MM.1S (cell line): ENCODE results near the gene UCHL5.

Source experiments
- DNase-seq: peaks from one replicate; pipeline ENCODE4 v3.0.0-alpha.2; 2015
- H2AFZ ChIP-seq: fragments of 300-600 bp; sonication (generic); 2 replicates; pipeline ENCODE4 v1.6.0; 2016; ENCODE audit warnings: antibody characterized with exemption, low read length
- H3F3A ChIP-seq: fragments of 300-600 bp; sonication (generic); 2 replicates; pipeline ENCODE4 v1.6.1; 2016; ENCODE audit warnings: mild to moderate bottlenecking, antibody characterized with exemption, low read length, moderate library complexity, mixed read lengths; ENCODE audit not compliant: insufficient read depth
- H3K27ac ChIP-seq: fragments of 300-600 bp; sonication (generic); 2 replicates; pipeline ENCODE4 v1.5.1; 2016; ENCODE audit warnings: mild to moderate bottlenecking, low read length
- H3K27me3 ChIP-seq: fragments of 300-600 bp; sonication (generic); replicated peaks from 2 replicates; pipeline ENCODE4 v1.6.0; 2016; ENCODE audit warnings: low read length; ENCODE audit not compliant: insufficient read depth
- H3K36me3 ChIP-seq: fragments of 300-600 bp; sonication (generic); replicated peaks from 2 replicates; pipeline ENCODE4 v1.6.1; 2016; ENCODE audit warnings: mild to moderate bottlenecking, low read length, mixed read lengths; ENCODE audit not compliant: insufficient read depth
- H3K4me1 ChIP-seq: fragments of 300-600 bp; sonication (generic); 2 replicates; pipeline ENCODE4 v1.6.1; 2016; ENCODE audit warnings: low read length, mixed read lengths
- H3K4me2 ChIP-seq: fragments of 300-600 bp; sonication (generic); 2 replicates; pipeline ENCODE4 v1.6.0; 2016; ENCODE audit warnings: low read depth, low read length
- H3K4me3 ChIP-seq: fragments of 300-600 bp; sonication (generic); 2 replicates; pipeline ENCODE4 v1.5.1; 2016; ENCODE audit warnings: low read length, mixed read lengths
- H3K79me2 ChIP-seq: fragments of 300-600 bp; sonication (generic); 2 replicates; pipeline ENCODE4 v1.6.1; 2016; ENCODE audit warnings: mixed run types, low read length, mixed read lengths
- H3K9ac ChIP-seq: fragments of 300-600 bp; sonication (generic); 2 replicates; pipeline ENCODE4 v1.6.1; 2016; ENCODE audit warnings: low read length, mixed read lengths
- H3K9me2 ChIP-seq: fragments of 300-600 bp; sonication (generic); replicated peaks from 2 replicates; pipeline ENCODE4 v1.6.1; 2016; ENCODE audit warnings: mild to moderate bottlenecking, low read length, mixed read lengths; ENCODE audit not compliant: insufficient read depth
- H3K9me3 ChIP-seq: fragments of 300-600 bp; sonication (generic); replicated peaks from 2 replicates; pipeline ENCODE4 v1.6.1; 2016; ENCODE audit warnings: mild to moderate bottlenecking, low read length, mixed read lengths; ENCODE audit not compliant: insufficient read depth
- H4K20me1 ChIP-seq: fragments of 300-600 bp; sonication (generic); 2 replicates; pipeline ENCODE4 v1.6.1; 2016; ENCODE audit warnings: mild to moderate bottlenecking, low read length, moderate library complexity, mixed read lengths; ENCODE audit not compliant: insufficient read depth
- EZH2 ChIP-seq: fragments of 300-600 bp; sonication (generic); optimal IDR thresholded peaks from 2 replicates; pipeline ENCODE3; 2017; ENCODE audit warnings: low read depth, mild to moderate bottlenecking, antibody characterized with exemption, low read length, mixed read lengths
- EZH2phosphoT487 ChIP-seq: fragments of 300-600 bp; sonication (generic); IDR thresholded peaks from 2 replicates; pipeline ENCODE4 v1.6.1; 2018; ENCODE audit warnings: antibody characterized with exemption, low read length
- TF ChIP-seq, protein P1 (sequence below): fragments of 300-600 bp; sonication (generic); IDR thresholded peaks from 2 replicates; pipeline ENCODE4 v1.5.1; 2016; ENCODE audit warnings: antibody characterized with exemption, low read length, mixed read lengths

UCHL5 gene

DNA sequence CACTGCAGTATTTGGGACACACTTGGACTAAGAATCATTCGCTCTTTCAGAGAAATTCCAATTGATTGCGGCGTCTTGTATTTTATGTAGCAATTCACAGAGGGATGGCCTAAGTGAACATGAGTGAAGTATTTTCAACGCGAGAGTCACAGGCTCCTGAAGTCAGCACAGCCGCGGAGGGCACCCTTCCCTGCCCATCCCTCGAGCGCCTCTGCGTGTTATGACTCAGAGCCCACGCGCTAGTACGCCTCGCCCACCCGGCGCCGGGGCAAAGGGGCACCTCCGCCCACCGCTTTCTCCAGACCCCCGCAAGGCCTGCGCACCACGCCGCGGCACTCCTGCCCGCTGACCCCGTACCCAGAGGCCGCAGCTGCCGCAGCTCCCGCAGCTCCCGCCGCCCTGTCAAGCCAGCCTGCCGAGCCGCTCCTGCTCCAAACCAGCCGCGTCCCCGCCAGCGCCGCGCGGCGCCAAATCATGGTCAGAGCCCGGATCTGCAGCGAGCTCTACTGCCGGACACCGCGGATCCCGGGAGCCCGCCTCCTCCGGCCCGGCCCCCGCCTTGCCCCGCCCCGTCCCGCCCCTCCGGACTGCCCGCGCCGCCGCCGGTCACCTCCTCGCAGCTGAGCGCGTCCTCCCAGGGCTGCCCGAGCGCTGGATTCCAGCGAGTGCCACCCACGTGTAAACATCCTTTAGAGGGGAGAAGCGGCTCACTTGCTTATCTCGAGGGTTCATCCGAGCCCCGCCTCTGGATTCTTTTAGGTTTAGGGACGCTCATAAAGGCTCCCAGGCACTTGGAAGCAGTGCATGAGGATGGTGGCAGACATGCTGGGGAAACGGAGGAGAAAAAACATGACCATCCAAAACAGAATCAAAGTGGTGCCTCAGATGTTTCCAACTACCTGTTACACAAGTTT, 46.0 kb upstream of the UCHL5 start, which contains the start of gene GLRX2:
Gene GLRX2, minus strand, starts transcription at position 508 of the 914 bp plus-strand sequence. Its CDS starts 32 bp downstream, at position 476.
- Histone ChIP-seq H3K27me3 (no peaks in the 10 kb centered on the region), H3K79me2 (peaks cover 34% of the 10 kb centered on the region), H3F3A (peaks cover 16% of the 10 kb centered on the region; the same call in 1 of the 2 replicates), H3K9ac (peak within 1 kb of the TSS; percentile 72), H3K36me3 (no peaks in the 10 kb centered on the region), H3K4me1 (peaks cover 15% of the 10 kb centered on the region), H2AFZ (peak within 1 kb of the TSS; percentile 96), H3K27ac (peak within 1 kb of the TSS; percentile 70), H3K4me3 (peak within 1 kb of the TSS; percentile 83), H4K20me1 (no peaks in the 10 kb centered on the region), H3K9me2 (no peaks in the 10 kb centered on the region), H3K4me2 (peak within 1 kb of the TSS; percentile 96), H3K9me3 (no peaks in the 10 kb centered on the region)
- TF ChIP-seq EZH2phosphoT487: no peak
- TF ChIP-seq, protein P1, sequence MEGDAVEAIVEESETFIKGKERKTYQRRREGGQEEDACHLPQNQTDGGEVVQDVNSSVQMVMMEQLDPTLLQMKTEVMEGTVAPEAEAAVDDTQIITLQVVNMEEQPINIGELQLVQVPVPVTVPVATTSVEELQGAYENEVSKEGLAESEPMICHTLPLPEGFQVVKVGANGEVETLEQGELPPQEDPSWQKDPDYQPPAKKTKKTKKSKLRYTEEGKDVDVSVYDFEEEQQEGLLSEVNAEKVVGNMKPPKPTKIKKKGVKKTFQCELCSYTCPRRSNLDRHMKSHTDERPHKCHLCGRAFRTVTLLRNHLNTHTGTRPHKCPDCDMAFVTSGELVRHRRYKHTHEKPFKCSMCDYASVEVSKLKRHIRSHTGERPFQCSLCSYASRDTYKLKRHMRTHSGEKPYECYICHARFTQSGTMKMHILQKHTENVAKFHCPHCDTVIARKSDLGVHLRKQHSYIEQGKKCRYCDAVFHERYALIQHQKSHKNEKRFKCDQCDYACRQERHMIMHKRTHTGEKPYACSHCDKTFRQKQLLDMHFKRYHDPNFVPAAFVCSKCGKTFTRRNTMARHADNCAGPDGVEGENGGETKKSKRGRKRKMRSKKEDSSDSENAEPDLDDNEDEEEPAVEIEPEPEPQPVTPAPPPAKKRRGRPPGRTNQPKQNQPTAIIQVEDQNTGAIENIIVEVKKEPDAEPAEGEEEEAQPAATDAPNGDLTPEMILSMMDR: peak; percentile 15
- peak; percentile 86 for DNase-seq

DNA sequence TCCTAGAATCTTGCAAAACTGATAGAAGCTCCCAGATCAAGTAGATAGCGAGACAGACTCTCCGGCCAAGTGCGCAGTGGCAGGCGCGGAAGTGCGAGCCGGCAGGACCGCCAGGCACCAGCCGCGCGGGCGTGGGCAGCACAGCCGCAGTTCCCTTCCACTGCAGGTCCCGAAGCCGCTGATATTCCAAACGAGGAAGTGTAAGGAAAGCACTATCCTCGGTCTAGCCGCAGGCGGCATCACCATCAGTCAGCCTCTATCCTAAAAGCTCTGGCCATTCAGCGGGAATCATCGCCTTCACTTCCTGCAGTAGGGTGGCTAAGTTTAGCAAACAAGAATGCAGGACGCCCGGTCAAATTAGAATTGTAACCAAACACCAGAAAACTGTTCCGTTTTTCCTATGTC, 45.3 kb upstream of the UCHL5 start:
- Histone ChIP-seq H3K9me3 (no peaks in the 10 kb centered on the region), H3K27ac (peak overlapping the region; percentile 70), H3K4me1 (peaks cover 15% of the 10 kb centered on the region), H3K4me2 (peak overlapping the region; percentile 88), H4K20me1 (no peaks in the 10 kb centered on the region), H3K27me3 (no peaks in the 10 kb centered on the region), H3K36me3 (no peaks in the 10 kb centered on the region), H2AFZ (peak overlapping the region; percentile 71), H3K4me3 (peak overlapping the region; percentile 83), H3K9me2 (no peaks in the 10 kb centered on the region), H3K79me2 (peaks cover 34% of the 10 kb centered on the region), H3F3A (peaks cover 16% of the 10 kb centered on the region; the same call in 1 of the 2 replicates), H3K9ac (peak overlapping the region; percentile 72)
- TF ChIP-seq, protein P1: no peak
- no peak for TF ChIP-seq EZH2phosphoT487
- TF ChIP-seq EZH2: no peak
- peak; percentile 25 for DNase-seq

DNA sequence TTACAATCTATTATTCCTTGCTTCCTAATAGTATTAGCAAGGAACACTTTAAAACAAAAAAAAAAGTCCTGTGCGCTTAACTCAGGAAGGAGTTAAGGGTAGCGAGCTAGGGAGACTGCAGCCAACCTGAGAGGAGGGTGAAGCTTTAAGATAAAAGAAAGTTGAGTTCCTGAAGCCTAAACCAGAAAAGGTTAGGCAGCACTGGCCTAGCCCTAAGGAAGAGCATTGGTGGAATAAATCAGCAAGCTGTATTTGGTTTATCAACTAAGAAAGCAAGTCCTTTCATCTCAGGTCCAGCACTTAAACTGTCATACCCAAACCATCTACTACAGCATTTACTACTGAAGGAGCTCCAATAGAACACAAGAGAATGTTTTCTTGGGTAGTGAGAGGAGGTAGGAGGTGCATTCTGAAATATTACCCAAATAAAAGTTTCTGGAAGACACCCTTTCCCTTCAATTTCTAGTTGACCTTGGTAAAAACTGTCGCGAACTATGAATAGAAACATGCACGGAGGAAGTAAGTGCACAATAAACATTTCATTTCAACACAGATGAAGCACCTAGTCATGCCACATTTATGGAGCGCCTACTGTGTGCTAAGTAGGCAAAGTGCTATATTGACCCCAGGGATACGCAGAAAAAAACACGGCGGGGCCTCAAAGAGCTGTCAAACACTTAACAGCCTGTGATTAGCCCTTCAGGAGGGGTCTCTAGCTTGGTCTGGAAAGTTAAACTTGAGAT, 44.8 kb upstream of the UCHL5 start:
- peak overlapping the region; percentile 72 for H3K9ac ChIP-seq
- peak overlapping the region; percentile 83 for H3K4me3 ChIP-seq
- no peak overlapping the region; the same call in 1 of the 2 replicates for H3K27ac ChIP-seq

More for the DNA sequence above, 44.8 kb upstream of the UCHL5 start:
- Histone ChIP-seq H2AFZ (peak overlapping the region; percentile 71), H3K9me2 (no peaks in the 10 kb centered on the region), H4K20me1 (no peaks in the 10 kb centered on the region), H3K4me1 (peaks cover 15% of the 10 kb centered on the region), H3K27me3 (no peaks in the 10 kb centered on the region), H3F3A (peaks cover 16% of the 10 kb centered on the region; the same call in 1 of the 2 replicates), H3K79me2 (peaks cover 34% of the 10 kb centered on the region), H3K36me3 (no peaks in the 10 kb centered on the region), H3K9me3 (no peaks in the 10 kb centered on the region), H3K4me2 (peak overlapping the region; percentile 88)
- DNase-seq: no peak
- TF ChIP-seq, protein P1: no peak
